ENCODE data around the gene SENP7. TPM values are rescaled to one million over a fixed set of nuclear protein-coding genes. Genes with fewer than 3 reads are reported as not detected.
A peak's percentile ranks its signal among the peaks of the same experiment; 100 is the strongest.

The SENP7 gene
- total RNA-seq, 1 donor from 2014 or later: 33.6 TPM

- H3K36me3 Mint-ChIP-seq: peaks cover 10% of the 10 kb centered on the region
- no peak overlapping the region for H3K4me3 Mint-ChIP-seq
- no peaks in the 10 kb centered on the region for H3K27me3 Mint-ChIP-seq
- no peak for TF ChIP-seq CTCF (conservative IDR thresholded peaks at IDR 0.05)
- H3K9me3 Mint-ChIP-seq: no peaks in the 10 kb centered on the region
- H3K27ac Mint-ChIP-seq: no peak overlapping the region
- peaks cover 9% of the 10 kb centered on the region for H3K4me1 Mint-ChIP-seq (ENCODE audit: unreplicated experiment)
- no peak for DNase-seq (ENCODE audit: extremely low spot score, unreplicated experiment)
These were observed 129.8 kb downstream of the SENP7 start for GRCh38 chr3:101383156-101383575.

GRCh38 chr3:101381809-101382208 lies 131.2 kb downstream of the SENP7 start:
- no peak for DNase-seq (ENCODE audit: extremely low spot score, unreplicated experiment)
- peaks cover 9% of the 10 kb centered on the region for H3K36me3 Mint-ChIP-seq
- no peak overlapping the region for H3K4me3 Mint-ChIP-seq
- TF ChIP-seq CTCF (conservative IDR thresholded peaks at IDR 0.05): peak; percentile 71
- H3K27me3 Mint-ChIP-seq: no peaks in the 10 kb centered on the region
- no peaks in the 10 kb centered on the region for H3K9me3 Mint-ChIP-seq
- peaks cover 9% of the 10 kb centered on the region for H3K4me1 Mint-ChIP-seq (ENCODE audit: unreplicated experiment)
- no peak overlapping the region for H3K27ac Mint-ChIP-seq

GRCh38 chr3:101379658-101380376 lies 133.2 kb downstream of the SENP7 start:
- Mint-ChIP-seq H3K36me3 (peaks cover 9% of the 10 kb centered on the region), H3K27me3 (no peaks in the 10 kb centered on the region), H3K4me1 (ENCODE audit: unreplicated experiment) (no peaks in the 10 kb centered on the region), H3K4me3 (no peak overlapping the region), H3K27ac (no peak overlapping the region), H3K9me3 (no peaks in the 10 kb centered on the region)
- no peak for DNase-seq (ENCODE audit: extremely low spot score, unreplicated experiment)
- TF ChIP-seq CTCF (conservative IDR thresholded peaks at IDR 0.05): no peak

GRCh38 chr3:101377796-101378195 lies 135.2 kb downstream of the SENP7 start:
- no peaks in the 10 kb centered on the region for H3K9me3 Mint-ChIP-seq
- H3K4me3 Mint-ChIP-seq: no peak overlapping the region
- H3K4me1 Mint-ChIP-seq (ENCODE audit: unreplicated experiment): no peaks in the 10 kb centered on the region
- peaks cover 9% of the 10 kb centered on the region for H3K36me3 Mint-ChIP-seq
- DNase-seq (ENCODE audit: extremely low spot score, unreplicated experiment): no peak
- no peaks in the 10 kb centered on the region for H3K27me3 Mint-ChIP-seq
- no peak overlapping the region for H3K27ac Mint-ChIP-seq
- no peak for TF ChIP-seq CTCF (conservative IDR thresholded peaks at IDR 0.05)

- H3K36me3 Mint-ChIP-seq: peaks cover 9% of the 10 kb centered on the region
- no peaks in the 10 kb centered on the region for H3K27me3 Mint-ChIP-seq
- H3K4me1 Mint-ChIP-seq (ENCODE audit: unreplicated experiment): no peaks in the 10 kb centered on the region
- H3K4me3 Mint-ChIP-seq: no peak overlapping the region
- H3K27ac Mint-ChIP-seq: no peak overlapping the region
- no peaks in the 10 kb centered on the region for H3K9me3 Mint-ChIP-seq
- no peak for TF ChIP-seq CTCF (conservative IDR thresholded peaks at IDR 0.05)
- DNase-seq (ENCODE audit: extremely low spot score, unreplicated experiment): no peak
These were observed 135.8 kb downstream of the SENP7 start for GRCh38 chr3:101377209-101377608.
